Stomach smooth muscle (tissue), 2 donors: ENCODE measurements around the gene PCYT1B.

ENCODE experiments used
- H3K27ac ChIP-seq: one replicate; pipeline ENCODE4 v1.7.0; 2013; ENCODE audit warnings: mild to moderate bottlenecking, low read length, inconsistent platforms
- H3K27me3 ChIP-seq, 2 donors: one replicate each; pipeline ENCODE4 v1.7.0; 2013; ENCODE audit warnings: low read length in 2 of 2; ENCODE audit not compliant: insufficient read depth in 2 of 2, control insufficient read depth in 1 of 2
- H3K36me3 ChIP-seq, 2 donors: one replicate each; pipeline ENCODE4 v1.7.0; 2013; ENCODE audit warnings: low read length in 2 of 2; ENCODE audit not compliant: control insufficient read depth in 2 of 2, insufficient read depth in 2 of 2
- H3K4me1 ChIP-seq: one replicate; pipeline ENCODE4 v1.7.0; 2013; ENCODE audit warnings: low read length; ENCODE audit not compliant: control insufficient read depth, insufficient read depth
- H3K4me3 ChIP-seq, 2 donors: one replicate each; pipeline ENCODE4 v1.7.0; 2013; ENCODE audit warnings: low read length in 2 of 2
- H3K9ac ChIP-seq, 2 donors: one replicate each; pipeline ENCODE4 v1.7.0; 2013; ENCODE audit warnings: low read length in 2 of 2, mild to moderate bottlenecking in 1 of 2
- H3K9me3 ChIP-seq, 2 donors: one replicate each; pipeline ENCODE4 v1.7.0; 2013; ENCODE audit warnings: low read length in 2 of 2; ENCODE audit not compliant: control insufficient read depth in 2 of 2
- donor health status: healthy.
- donor health status: Pancreatic carcinoma.

The PCYT1B gene

DNA sequence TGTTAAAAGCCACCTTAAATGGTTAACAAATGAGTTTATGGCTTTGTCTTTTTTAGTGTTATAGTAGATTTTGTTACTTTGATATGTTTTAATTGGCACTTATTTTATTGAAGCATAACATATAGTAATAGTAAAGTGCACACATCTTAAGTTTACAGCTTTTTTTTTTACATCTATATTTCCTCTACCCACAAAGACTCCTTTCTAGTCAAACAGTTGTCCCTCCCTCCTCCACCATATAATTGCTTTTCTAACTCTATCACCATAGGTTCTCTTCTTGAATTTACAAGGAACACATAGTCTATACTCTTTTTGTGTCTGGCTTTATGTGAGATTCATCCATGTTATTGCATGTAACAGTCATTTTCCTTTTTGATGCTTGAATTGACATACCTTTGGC is 110.6 kb downstream of the PCYT1B start:
- H3K36me3 ChIP-seq: peaks cover 5 to 6% of the 10 kb centered on the region in 2 donors
- no peaks in the 10 kb centered on the region for H3K4me1 ChIP-seq
- no peak overlapping the region for H3K4me3 ChIP-seq

GRCh38 chrX:24528605-24529004 is 118.5 kb downstream of the PCYT1B start:
- no peaks in the 10 kb centered on the region for H3K9me3 ChIP-seq
- H3K36me3 ChIP-seq: peaks cover 6 to 7% of the 10 kb centered on the region in 2 donors
- peaks cover 0 to 2% of the 10 kb centered on the region in 2 donors for H3K27me3 ChIP-seq
- H3K27ac ChIP-seq: no peak overlapping the region
- no peaks in the 10 kb centered on the region for H3K4me1 ChIP-seq
- H3K4me3 ChIP-seq: no peak overlapping the region
- H3K9ac ChIP-seq: no peak overlapping the region

More for the DNA sequence above, 110.6 kb downstream of the PCYT1B start:
- no peaks in the 10 kb centered on the region for H3K9me3 ChIP-seq
- H3K27me3 ChIP-seq: no peaks in the 10 kb centered on the region
- no peak overlapping the region for H3K27ac ChIP-seq
- H3K9ac ChIP-seq: no peak overlapping the region

DNA sequence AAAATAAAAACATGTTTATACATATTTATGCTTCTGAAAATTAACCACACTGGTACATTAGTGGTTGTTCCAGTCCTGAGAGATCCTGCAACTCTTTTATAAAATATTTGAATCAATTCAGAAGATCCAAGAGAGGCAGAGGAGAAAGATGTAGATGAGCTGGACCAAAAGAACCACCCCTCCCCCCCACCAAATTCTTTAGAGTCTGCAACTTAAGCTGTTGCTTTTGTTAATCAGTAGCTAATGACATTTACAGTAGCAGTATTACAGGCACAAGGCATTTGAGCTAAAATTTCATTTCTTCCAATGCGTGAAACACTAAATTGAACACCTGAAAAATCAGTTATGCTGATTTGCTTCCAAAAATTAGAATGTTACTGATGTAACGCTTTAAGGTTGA is 120.5 kb downstream of the PCYT1B start:
- Histone ChIP-seq H3K27ac (no peak overlapping the region), H3K36me3 (peaks cover 6 to 7% of the 10 kb centered on the region in 2 donors), H3K4me3 (no peak overlapping the region), H3K27me3 (peaks cover 0 to 2% of the 10 kb centered on the region in 2 donors), H3K4me1 (no peaks in the 10 kb centered on the region), H3K9ac (no peak overlapping the region), H3K9me3 (no peaks in the 10 kb centered on the region)

GRCh38 chrX:24525455-24525854 is 121.7 kb downstream of the PCYT1B start:
- Histone ChIP-seq H3K27me3 (peaks cover 0 to 2% of the 10 kb centered on the region in 2 donors), H3K36me3 (peaks cover 6 to 7% of the 10 kb centered on the region in 2 donors), H3K27ac (no peak overlapping the region), H3K9me3 (no peaks in the 10 kb centered on the region), H3K9ac (no peak overlapping the region), H3K4me1 (no peaks in the 10 kb centered on the region), H3K4me3 (no peak overlapping the region)

- Histone ChIP-seq H3K36me3 (no peaks in the 10 kb centered on the region), H3K9me3 (no peaks in the 10 kb centered on the region), H3K4me1 (no peaks in the 10 kb centered on the region), H3K9ac (no peak overlapping the region), H3K27me3 (no peaks in the 10 kb centered on the region), H3K4me3 (no peak overlapping the region), H3K27ac (no peak overlapping the region)
Measured at GRCh38 chrX:24520472-24520871, 126.7 kb downstream of the PCYT1B start.

DNA sequence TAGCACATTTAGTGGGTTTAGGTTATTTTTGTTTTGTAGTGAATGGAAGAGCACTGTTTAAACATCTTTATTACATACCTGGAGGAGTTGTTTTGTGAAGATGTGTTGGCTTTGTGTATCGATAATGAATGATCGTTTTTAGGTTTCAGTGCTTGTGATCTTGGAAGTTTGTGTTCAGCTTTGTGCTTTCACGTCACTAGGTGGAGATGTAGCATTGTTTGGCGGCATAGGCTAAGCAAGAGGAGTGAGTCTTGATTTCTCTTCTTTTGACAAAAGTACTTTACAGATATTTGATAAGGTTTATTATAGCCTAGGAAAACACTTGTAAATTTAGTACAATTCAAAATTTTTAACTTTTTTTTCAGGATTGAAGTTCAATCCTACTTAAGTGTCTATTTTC is 131.7 kb downstream of the PCYT1B start:
- no peak overlapping the region for H3K27ac ChIP-seq
- H3K4me1 ChIP-seq: no peaks in the 10 kb centered on the region
- H3K36me3 ChIP-seq: peaks cover 0 to 4% of the 10 kb centered on the region in 2 donors
- H3K4me3 ChIP-seq: no peak overlapping the region
- H3K27me3 ChIP-seq: no peaks in the 10 kb centered on the region
- H3K9ac ChIP-seq: no peak overlapping the region
- no peaks in the 10 kb centered on the region for H3K9me3 ChIP-seq

DNA sequence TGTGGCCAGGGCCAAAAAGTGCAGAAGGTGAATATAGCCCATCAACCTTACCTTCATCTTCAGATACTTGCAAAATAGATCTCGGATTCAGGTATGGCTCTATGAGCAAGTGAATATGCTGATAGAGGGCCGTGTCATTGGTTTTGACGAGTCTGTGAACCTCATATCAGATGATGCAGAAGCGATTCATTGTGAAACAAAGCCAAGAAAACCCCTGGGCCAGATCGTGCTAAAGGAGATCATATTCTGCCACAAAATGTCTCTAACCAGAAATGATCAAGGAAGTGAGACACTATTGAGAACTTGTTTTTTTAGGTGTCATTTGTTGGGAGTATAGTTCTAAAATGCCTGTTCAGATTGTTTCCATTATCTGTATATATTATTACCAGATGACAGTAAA is 133.7 kb downstream of the PCYT1B start:
- Histone ChIP-seq H3K4me3 (no peak overlapping the region), H3K27ac (no peak overlapping the region)

DNA sequence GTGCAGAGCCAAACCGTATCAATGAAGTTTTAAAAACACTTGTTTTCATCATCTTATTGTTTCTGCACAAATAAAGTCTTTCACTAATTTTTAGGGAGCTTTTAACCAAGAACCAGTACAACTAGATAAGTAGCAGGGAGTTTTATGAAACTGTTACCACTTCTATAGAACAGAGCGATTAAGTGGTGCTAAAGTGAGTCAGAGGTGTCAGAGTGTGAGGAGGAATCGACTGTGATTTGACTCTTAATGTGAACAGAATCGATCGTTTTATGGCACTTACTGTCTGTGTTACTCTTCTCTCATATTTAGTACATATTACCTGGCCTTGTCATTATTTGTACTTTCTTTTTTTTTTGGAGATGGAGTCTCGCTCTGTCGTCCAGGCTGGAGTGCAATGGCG is 138.8 kb downstream of the PCYT1B start:
- Histone ChIP-seq H3K9me3 (no peaks in the 10 kb centered on the region), H3K27ac (no peak overlapping the region), H3K4me3 (no peak overlapping the region), H3K9ac (no peak overlapping the region), H3K36me3 (peaks cover 0 to 14% of the 10 kb centered on the region in 2 donors), H3K27me3 (no peaks in the 10 kb centered on the region), H3K4me1 (no peaks in the 10 kb centered on the region)

More for the DNA sequence above, 133.7 kb downstream of the PCYT1B start:
- Histone ChIP-seq H3K36me3 (peaks cover 0 to 8% of the 10 kb centered on the region in 2 donors), H3K9me3 (no peaks in the 10 kb centered on the region), H3K27me3 (no peaks in the 10 kb centered on the region), H3K4me1 (no peaks in the 10 kb centered on the region), H3K9ac (no peak overlapping the region)
